ENCODE data around the gene SLFN5. TPM values are rescaled to one million over a fixed set of nuclear protein-coding genes. Genes with fewer than 3 reads are reported as not detected.

Gene SLFN5
- total and polyA plus RNA-seq, 4 donors = 1.9 to 7.8 (median 3.4) TPM

- Histone ChIP-seq H3K27ac (ENCODE audit: low read depth in 1 of 2, low read length in 2 of 2) (no peak overlapping the region), H3K4me3 (ENCODE audit: low read depth in 1 of 3, low read length in 3 of 3) (no peak overlapping the region), H3K4me1 (ENCODE audit: control insufficient read depth in 4 of 4, insufficient read depth in 4 of 4, low read length in 3 of 4) (peaks cover 0 to 7% (median 4%) of the 10 kb centered on the region in 4 donors), H3K9ac (ENCODE audit: low read depth in 1 of 2, low read length in 2 of 2) (no peak overlapping the region), H3K27me3 (ENCODE audit: control insufficient read depth in 4 of 4, insufficient read depth in 4 of 4, low read length in 3 of 4) (no peaks in the 10 kb centered on the region), H3K9me3 (ENCODE audit: control insufficient read depth in 4 of 4, low read length in 3 of 4) (no peaks in the 10 kb centered on the region), H3K36me3 (ENCODE audit: control insufficient read depth in 4 of 4, insufficient read depth in 3 of 4, low read depth in 1 of 4, low read length in 3 of 4) (no peaks in the 10 kb centered on the region)
- WGBS = 71% methylated on average over 5 of the region's 5 CpGs
- TF ChIP-seq ATF3 (IDR thresholded peaks at IDR 0.05) (no peak), FOXA1 (IDR thresholded peaks at IDR 0.05) (no peak), SP1 (IDR thresholded peaks at IDR 0.05) (no peak), NR2F2 (IDR thresholded peaks at IDR 0.05) (no peak), HNF4G (IDR thresholded peaks at IDR 0.05) (no peak), YY1 (IDR thresholded peaks at IDR 0.05) (no peak), HNF4A (conservative IDR thresholded peaks at IDR 0.05) (no peak), TAF1 (conservative IDR thresholded peaks at IDR 0.05) (no peak), FOXA2 (IDR thresholded peaks at IDR 0.05) (no peak), GABPA (IDR thresholded peaks at IDR 0.05 in 1 of 2, conservative IDR thresholded peaks at IDR 0.05 in 1 of 2) (no peak), RAD21 (IDR thresholded peaks at IDR 0.05) (no peak), JUND (IDR thresholded peaks at IDR 0.05) (no peak), RXRA (IDR thresholded peaks at IDR 0.05) (no peak)
- TF ChIP-seq, protein P1, sequence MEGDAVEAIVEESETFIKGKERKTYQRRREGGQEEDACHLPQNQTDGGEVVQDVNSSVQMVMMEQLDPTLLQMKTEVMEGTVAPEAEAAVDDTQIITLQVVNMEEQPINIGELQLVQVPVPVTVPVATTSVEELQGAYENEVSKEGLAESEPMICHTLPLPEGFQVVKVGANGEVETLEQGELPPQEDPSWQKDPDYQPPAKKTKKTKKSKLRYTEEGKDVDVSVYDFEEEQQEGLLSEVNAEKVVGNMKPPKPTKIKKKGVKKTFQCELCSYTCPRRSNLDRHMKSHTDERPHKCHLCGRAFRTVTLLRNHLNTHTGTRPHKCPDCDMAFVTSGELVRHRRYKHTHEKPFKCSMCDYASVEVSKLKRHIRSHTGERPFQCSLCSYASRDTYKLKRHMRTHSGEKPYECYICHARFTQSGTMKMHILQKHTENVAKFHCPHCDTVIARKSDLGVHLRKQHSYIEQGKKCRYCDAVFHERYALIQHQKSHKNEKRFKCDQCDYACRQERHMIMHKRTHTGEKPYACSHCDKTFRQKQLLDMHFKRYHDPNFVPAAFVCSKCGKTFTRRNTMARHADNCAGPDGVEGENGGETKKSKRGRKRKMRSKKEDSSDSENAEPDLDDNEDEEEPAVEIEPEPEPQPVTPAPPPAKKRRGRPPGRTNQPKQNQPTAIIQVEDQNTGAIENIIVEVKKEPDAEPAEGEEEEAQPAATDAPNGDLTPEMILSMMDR (IDR thresholded peaks at IDR 0.05; ENCODE audit: low read depth, low read length, missing input control) = no peak
- TF ChIP-seq, protein P2, sequence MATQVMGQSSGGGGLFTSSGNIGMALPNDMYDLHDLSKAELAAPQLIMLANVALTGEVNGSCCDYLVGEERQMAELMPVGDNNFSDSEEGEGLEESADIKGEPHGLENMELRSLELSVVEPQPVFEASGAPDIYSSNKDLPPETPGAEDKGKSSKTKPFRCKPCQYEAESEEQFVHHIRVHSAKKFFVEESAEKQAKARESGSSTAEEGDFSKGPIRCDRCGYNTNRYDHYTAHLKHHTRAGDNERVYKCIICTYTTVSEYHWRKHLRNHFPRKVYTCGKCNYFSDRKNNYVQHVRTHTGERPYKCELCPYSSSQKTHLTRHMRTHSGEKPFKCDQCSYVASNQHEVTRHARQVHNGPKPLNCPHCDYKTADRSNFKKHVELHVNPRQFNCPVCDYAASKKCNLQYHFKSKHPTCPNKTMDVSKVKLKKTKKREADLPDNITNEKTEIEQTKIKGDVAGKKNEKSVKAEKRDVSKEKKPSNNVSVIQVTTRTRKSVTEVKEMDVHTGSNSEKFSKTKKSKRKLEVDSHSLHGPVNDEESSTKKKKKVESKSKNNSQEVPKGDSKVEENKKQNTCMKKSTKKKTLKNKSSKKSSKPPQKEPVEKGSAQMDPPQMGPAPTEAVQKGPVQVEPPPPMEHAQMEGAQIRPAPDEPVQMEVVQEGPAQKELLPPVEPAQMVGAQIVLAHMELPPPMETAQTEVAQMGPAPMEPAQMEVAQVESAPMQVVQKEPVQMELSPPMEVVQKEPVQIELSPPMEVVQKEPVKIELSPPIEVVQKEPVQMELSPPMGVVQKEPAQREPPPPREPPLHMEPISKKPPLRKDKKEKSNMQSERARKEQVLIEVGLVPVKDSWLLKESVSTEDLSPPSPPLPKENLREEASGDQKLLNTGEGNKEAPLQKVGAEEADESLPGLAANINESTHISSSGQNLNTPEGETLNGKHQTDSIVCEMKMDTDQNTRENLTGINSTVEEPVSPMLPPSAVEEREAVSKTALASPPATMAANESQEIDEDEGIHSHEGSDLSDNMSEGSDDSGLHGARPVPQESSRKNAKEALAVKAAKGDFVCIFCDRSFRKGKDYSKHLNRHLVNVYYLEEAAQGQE (IDR thresholded peaks at IDR 0.05) = no peak
- TF ChIP-seq, protein P3, sequence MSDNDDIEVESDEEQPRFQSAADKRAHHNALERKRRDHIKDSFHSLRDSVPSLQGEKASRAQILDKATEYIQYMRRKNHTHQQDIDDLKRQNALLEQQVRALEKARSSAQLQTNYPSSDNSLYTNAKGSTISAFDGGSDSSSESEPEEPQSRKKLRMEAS (IDR thresholded peaks at IDR 0.05) = no peak
- TF ChIP-seq, protein P4, sequence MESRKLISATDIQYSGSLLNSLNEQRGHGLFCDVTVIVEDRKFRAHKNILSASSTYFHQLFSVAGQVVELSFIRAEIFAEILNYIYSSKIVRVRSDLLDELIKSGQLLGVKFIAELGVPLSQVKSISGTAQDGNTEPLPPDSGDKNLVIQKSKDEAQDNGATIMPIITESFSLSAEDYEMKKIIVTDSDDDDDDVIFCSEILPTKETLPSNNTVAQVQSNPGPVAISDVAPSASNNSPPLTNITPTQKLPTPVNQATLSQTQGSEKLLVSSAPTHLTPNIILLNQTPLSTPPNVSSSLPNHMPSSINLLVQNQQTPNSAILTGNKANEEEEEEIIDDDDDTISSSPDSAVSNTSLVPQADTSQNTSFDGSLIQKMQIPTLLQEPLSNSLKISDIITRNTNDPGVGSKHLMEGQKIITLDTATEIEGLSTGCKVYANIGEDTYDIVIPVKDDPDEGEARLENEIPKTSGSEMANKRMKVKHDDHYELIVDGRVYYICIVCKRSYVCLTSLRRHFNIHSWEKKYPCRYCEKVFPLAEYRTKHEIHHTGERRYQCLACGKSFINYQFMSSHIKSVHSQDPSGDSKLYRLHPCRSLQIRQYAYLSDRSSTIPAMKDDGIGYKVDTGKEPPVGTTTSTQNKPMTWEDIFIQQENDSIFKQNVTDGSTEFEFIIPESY (IDR thresholded peaks at IDR 0.05) = no peak
- no peak for DNase-seq (ENCODE audit: low spot score)
These were observed 6.1 kb upstream of the SLFN5 start for GRCh38 chr17:35236821-35237220.

DNA sequence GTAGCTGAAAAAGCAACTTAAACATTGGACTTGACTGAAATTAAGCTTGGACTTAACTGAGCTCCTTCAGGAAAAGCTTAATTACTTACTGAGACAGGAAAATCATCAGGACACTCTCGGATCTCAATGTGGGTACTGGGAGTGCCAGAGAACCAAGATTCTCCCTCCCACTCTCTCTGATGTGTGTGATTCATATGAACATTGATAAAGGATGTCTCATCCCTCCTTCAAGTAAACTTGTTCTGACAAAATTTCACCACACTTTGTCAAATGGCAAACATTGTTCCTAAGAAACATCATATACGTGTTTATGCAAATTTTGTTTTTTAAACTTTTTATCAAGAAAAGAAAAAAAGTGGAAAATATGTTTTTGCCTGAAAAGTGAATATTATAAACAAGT, 4.1 kb upstream of the SLFN5 start:
- no peaks in the 10 kb centered on the region for H3K9me3 ChIP-seq (ENCODE audit: control insufficient read depth in 4 of 4, low read length in 3 of 4)

More for the DNA sequence above, 4.1 kb upstream of the SLFN5 start:
- H3K36me3 ChIP-seq (ENCODE audit: control insufficient read depth in 4 of 4, insufficient read depth in 3 of 4, low read depth in 1 of 4, low read length in 3 of 4) = no peaks in the 10 kb centered on the region
- no peaks in the 10 kb centered on the region for H3K27me3 ChIP-seq (ENCODE audit: control insufficient read depth in 4 of 4, insufficient read depth in 4 of 4, low read length in 3 of 4)
- no peak overlapping the region for H3K9ac ChIP-seq (ENCODE audit: low read depth in 1 of 2, low read length in 2 of 2)
- H3K4me3 ChIP-seq (ENCODE audit: low read depth in 1 of 3, low read length in 3 of 3) = no peak overlapping the region
- H3K4me1 ChIP-seq (ENCODE audit: control insufficient read depth in 4 of 4, insufficient read depth in 4 of 4, low read length in 3 of 4) = peaks cover 3 to 19% (median 6%) of the 10 kb centered on the region in 4 donors
- no peak for DNase-seq (ENCODE audit: low spot score)
- 70% methylated on average over 2 of the region's 2 CpGs for WGBS
- TF ChIP-seq, protein P3 (IDR thresholded peaks at IDR 0.05) = no peak
- TF ChIP-seq FOXA2 (IDR thresholded peaks at IDR 0.05) (no peak), JUND (IDR thresholded peaks at IDR 0.05) (no peak), HNF4A (conservative IDR thresholded peaks at IDR 0.05) (no peak), RAD21 (IDR thresholded peaks at IDR 0.05) (no peak), TAF1 (conservative IDR thresholded peaks at IDR 0.05) (no peak), YY1 (IDR thresholded peaks at IDR 0.05) (no peak), FOXA1 (IDR thresholded peaks at IDR 0.05) (no peak)
- TF ChIP-seq, protein P4 (IDR thresholded peaks at IDR 0.05) = no peak
- no peak overlapping the region for H3K27ac ChIP-seq (ENCODE audit: low read depth in 1 of 2, low read length in 2 of 2)
